Measurements from ENCODE around the gene MYADM.

DNA sequence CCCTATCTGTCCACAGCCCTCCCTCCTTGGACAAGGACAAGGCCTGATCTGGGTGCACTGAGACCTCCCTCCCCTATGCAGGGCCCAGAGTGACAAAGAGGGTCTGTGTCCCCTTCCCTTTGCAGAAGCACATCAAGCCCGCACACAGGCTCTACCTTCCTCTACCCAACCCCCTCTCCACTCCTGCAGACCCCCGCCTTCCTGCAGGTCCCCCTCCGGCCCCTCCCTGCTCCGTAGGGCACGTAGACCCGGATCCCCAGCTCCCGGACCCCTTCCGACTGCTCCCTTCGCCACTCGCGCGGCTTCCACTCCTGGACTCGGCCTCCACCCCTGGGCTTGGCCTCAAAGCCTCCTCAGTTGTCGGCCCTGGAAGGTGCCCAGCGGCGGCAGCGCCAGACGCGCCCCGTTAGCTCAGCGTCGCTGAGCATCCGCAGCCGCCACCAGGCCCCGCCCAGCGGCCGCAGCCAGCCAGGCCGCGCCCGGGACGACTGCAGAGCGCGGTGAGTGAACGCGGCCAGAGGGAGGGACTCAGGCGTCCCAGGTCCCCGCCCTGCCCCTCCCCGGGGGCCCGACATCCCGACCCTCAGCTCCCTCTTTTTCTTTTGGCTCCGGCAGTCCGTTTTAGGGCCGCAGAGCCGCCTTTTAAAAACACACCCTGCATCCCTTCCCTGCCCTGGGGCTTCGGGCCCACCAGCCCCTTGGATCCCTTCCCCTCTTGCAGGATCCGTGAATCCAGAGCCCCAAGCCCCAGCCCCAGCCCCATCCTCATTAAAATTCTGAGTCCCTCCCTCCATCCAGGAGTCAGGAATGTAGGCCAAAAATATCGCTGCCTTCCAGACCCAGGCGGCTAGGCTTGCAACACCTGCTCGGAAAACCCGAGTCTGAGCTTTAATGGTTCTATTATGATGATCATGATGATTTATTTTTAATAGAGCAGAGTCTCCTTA, 1.5 kb upstream of the MYADM start:
- TF ChIP-seq, protein P1, sequence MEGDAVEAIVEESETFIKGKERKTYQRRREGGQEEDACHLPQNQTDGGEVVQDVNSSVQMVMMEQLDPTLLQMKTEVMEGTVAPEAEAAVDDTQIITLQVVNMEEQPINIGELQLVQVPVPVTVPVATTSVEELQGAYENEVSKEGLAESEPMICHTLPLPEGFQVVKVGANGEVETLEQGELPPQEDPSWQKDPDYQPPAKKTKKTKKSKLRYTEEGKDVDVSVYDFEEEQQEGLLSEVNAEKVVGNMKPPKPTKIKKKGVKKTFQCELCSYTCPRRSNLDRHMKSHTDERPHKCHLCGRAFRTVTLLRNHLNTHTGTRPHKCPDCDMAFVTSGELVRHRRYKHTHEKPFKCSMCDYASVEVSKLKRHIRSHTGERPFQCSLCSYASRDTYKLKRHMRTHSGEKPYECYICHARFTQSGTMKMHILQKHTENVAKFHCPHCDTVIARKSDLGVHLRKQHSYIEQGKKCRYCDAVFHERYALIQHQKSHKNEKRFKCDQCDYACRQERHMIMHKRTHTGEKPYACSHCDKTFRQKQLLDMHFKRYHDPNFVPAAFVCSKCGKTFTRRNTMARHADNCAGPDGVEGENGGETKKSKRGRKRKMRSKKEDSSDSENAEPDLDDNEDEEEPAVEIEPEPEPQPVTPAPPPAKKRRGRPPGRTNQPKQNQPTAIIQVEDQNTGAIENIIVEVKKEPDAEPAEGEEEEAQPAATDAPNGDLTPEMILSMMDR (tag by site-specific recombination; IDR thresholded peaks at IDR 0.05) = no peak
- no peak for TF ChIP-seq ZNF621 (tag by site-specific recombination; IDR thresholded peaks at IDR 0.05)
- no peak for TF ChIP-seq ZNF416 (tag by site-specific recombination; IDR thresholded peaks at IDR 0.05)
- no peak for TF ChIP-seq ZBTB48 (tag by site-specific recombination; IDR thresholded peaks at IDR 0.05)
- TF ChIP-seq ZNF426 (tag by site-specific recombination; IDR thresholded peaks at IDR 0.05) = no peak
